Left hindlimb (tissue), 1 donor: ENCODE results near the gene C19orf25.
"Not testable (repeated sequence)": the region's sequence is repeated elsewhere in the genome, so short reads cannot be mapped to it uniquely, and the experiment has no call there.

Experiments used
- DNase-seq: peaks from one replicate; pipeline ENCODE4 v3.0.0-alpha.2; 2018

C19orf25 gene

GRCh38 chr19:1511318-1512317 is 32.6 kb upstream of the C19orf25 start:
- DNase-seq, result no peak

DNA sequence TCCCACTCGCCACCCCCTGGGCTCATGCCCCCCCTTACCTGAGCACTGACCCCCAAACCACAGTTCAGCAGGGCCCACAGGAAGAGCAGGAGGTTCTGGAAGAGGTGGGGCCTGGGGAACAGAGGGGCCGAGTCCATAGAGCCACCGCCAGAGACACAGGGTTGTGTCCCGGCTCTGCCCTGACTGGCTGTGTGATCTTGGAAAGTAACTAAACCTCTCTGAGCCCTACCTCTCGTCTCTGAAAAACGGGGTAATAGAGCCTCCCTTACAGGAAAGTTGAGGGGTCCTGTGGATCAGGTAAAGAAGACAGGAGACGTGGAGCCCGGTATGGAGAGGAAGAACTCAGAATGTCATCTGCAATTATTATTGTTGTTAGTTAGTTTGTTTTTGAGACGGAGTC is 31.8 kb upstream of the C19orf25 start:
- DNase-seq, result no peak

DNA sequence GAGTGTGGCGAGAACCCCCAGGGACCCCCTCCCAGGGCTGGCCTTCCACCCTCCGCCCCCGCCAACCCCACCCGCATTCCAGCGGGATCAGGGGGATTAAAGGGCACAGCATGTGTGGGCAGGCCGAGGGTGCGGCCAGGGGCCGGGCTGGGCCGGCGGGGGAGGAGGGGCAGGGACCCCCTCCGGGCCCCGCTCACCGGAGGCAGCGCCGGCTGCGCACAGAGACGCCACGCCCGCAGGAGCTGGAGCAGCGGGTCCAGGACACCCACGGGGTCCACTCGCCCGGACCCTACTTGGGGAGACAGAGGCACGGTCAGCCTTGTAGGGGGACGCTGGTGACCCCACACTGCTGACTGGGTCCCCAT is 31.4 kb upstream of the C19orf25 start:
- no peak for DNase-seq

DNA sequence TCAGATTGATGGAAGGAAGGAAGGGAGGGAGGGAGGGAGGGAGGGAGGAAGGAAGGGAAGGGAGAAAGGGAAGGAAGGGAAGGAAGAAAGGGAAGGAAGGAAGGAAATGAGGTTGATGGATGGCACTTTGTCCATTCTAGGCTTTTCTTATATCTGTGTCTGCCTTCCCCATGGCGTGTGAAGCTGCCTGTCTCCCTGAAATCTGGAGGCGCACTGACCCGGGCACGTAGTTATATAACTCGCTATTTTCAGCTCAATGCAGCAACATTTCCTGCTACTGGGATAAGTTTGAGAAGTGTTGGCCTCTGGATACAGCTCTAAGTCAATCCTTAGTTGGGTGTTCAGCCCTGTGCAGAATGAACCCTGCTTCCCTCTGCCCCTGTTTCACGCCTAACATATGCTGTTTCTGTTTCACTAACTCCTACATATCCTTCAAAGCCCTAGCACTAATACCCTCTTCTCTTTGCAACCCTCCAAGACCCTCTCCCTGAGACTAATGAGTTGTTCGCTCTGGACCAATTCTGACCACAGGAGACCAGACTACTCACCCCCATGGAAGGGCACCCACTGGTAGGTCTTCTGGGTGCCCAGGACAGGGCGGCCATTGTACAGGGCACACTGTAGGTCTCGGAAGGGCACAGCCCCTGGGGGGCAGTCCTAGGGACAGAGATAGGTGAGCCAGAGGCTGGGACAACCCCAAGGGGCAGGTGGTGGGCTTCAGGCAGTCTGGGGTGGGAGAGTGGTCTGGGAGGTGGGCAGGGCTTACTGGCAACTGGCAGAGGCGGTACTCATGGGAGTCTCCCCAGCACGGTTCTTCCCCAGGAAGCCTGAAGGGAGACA is 30.8 kb upstream of the C19orf25 start:
- no peak for DNase-seq

GRCh38 chr19:1508507-1508856 is 29.5 kb upstream of the C19orf25 start:
- DNase-seq, result no peak

- DNase-seq, result peak; percentile 95
Observed at GRCh38 chr19:1507763-1508506, 28.9 kb upstream of the C19orf25 start.

DNA sequence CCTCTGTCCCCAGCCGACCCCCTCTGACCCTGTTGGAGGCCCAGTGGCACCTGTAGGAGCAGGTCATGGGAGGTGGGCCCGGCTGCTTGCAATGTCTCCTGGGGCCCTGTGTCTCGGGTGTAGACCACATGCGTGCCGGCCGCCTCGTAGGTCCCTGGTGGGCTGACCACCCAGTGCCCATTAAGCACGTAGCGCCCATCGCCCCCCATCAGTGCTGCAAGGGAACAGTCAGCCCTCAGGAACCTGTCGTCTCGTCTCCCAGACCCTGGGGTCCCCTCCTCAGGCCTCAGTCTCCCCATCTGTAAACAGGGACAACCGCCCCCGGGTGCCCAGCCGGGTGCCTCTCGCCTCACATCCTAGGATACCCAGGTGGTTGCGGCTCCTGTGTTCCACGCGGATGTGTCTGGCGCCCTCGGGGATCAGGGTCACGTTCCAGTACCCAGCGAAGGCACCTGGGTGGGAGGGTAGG is 28.2 kb upstream of the C19orf25 start:
- DNase-seq, result no peak

DNA sequence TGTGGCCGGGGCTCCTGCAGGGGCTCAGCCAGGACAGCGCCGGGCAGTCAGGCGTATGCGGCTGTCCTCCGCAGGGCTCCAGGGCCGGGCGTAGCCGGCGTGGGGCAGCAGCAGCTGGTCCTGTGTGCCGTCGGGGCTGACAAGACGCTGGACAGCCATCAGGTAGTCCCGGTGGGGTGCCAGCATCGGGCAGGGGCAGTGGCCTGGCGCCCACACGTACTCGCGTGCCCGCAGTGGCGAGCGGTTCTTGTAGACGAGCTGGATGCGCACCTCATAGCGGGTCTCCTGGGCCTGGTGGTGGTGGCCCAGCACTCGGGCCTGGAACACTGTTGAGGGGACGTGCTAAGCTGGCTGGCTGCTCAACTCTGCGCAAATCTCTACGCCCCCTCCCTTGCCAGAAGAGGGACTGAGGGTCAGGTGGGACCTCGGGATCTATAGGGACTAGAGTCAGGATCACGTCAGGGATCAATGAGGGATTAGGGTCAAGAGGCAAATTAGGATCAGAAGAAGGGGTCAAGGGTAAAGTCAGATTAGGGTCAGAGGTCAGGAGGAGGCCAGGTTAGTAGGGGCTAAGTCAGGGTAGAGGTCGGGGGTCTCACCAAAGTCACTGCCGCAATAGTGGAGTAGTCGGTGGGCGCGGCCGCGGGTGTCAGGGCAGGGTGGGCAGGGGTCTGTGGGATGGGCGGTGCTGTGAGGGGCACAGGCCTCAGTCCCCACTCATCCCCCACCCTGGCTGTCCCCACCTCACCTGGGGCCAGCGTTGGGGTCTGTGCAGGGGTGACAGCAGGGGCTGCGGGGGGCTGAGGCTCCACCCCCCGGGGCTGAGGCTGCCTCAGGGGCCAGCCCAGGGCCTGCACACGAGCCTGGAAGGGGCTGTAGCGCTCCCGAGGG is 27.2 kb upstream of the C19orf25 start:
- DNase-seq, result peak; percentile 31

GRCh38 chr19:1505012-1505411 is 26.0 kb upstream of the C19orf25 start:
- DNase-seq, result no peak

DNA sequence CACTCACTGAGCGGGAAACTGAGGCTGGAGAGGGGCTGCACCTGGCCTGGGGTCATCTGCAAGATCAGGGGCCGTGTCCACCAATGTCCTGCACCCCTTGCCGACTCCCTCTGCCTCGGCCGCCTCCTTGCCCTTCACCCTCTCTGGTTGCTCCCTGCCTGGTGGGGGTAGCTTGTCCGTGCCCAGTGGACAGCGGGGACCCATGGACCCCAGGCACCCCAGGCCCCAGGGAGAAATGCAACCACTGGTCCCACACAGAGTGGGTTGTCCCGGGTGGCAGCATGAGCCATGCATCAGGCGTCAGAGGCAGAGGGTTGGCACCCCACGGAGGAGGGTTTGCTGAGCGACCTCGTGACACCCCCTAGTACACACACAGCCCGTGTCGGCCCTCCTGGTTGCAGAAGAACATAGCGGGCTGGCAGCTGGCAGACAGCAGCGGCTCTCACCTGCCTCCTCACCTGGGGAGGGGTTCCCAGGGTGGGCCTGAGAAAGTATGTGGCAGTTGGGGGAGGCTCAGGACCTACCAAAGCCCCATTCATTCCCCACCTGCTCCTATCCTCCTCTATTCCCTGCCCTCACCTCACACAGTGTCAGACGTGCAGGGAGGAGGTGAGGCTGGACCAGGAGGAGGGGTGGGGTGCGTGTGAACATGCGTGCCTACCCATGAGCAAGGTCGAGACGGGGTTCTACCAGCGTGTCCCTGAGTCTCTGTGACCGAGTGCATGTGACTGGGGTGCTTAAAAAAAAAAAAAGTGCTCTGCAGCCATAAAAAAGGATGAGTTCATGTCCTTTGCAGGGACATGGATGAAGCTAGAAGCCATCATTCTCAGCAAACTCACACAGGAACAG is 25.1 kb upstream of the C19orf25 start:
- peak; percentile 40 for DNase-seq

GRCh38 chr19:1503089-1503924 is 24.3 kb upstream of the C19orf25 start:
- peak; percentile 42 for DNase-seq

DNA sequence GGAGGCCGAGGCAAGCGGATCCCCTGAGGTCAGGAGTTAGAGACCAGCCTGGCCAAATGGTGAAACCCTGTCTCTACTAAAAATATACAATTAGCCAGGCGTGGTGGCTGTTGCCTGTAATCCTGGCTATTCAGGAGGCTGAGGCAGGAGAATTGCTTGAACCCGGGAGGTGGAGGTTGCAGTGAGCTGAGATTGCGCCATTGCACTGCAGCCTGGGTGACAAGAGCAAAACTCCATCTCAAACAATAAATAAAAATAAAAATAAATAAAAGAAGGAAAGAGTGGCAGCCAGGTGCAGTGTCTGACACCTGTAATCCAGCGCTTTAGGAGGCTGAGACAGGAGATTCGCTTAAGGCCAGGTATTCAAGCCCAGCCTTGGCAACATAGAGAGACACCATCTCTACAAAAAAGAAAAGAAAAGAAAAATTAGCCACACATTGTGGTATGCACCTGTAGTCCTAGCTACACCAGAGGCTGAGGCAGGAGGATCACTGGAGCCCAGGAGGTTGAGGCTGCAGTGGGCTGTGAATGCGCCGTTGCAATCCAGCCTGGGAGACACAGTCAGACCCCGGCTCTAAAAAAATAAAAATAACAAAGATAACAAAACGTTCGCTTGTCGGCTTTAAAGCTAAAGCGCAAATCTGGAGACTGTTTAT is 23.5 kb upstream of the C19orf25 start:
- no peak for DNase-seq

- DNase-seq, result no peak
Observed at GRCh38 chr19:1501200-1501595, 22.2 kb upstream of the C19orf25 start.

DNA sequence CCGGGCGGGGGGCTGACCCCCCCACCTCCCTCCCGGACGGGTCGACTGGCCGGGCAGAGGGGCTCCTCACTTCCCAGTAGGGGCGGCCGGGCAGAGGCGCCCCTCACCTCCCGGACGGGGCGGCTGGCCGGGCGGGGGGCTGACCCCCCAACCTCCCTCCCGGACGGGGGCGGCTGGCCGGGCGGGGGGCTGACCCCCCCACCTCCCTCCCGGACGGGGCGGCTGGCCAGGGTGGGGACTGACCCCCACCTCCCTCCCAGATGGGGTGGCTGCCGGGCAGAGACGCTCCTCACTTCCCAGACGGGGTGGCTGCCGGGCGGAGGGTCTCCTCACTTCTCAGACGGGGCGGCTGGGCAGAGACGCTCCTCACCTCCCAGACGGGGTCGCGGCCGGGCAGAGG is 20.2 kb upstream of the C19orf25 start:
- not testable (repeated sequence) for DNase-seq

- no peak for DNase-seq
Observed at GRCh38 chr19:1497578-1498235, 18.7 kb upstream of the C19orf25 start.

- no peak for DNase-seq
Observed at GRCh38 chr19:1496714-1497577, 17.9 kb upstream of the C19orf25 start.

- DNase-seq, result no peak
Observed at GRCh38 chr19:1495799-1496713, 17.0 kb upstream of the C19orf25 start.
